Loucy (cell line): Measurements from ENCODE around the gene SOBP.

Experiments
- CTCF ChIP-seq: fragments of 200-600 bp; sonication (generic); conservative IDR thresholded peaks from 2 replicates; pipeline ENCODE4 v1.5.1; 2014; ENCODE audit warnings: mild to moderate bottlenecking, antibody characterized with exemption, low read length
- EZH2phosphoT487 ChIP-seq: fragments of 200-600 bp; IDR thresholded peaks from 2 replicates; pipeline ENCODE4 v1.6.1; 2018; ENCODE audit warnings: antibody characterized with exemption, mild to moderate bottlenecking, moderate library complexity, borderline replicate concordance

DNA sequence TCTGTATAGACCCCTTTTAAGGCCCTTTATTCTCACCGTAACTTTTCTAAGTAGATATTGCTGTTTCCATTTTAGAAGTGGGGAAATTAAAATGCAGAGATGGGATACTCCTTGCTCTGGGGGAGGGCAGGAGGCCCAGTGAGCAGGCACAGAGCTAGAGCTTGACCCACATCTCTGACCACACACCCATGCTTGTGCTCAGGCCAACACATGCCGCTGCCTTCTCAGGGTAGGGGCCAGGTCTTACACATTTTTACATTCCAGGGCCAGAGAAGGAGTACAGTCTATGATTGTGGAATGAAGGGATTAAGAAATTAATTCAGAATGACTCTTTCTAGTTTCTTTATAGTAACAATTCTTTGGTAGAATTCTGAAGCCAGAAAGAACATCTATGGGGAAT is 104.8 kb downstream of the SOBP start:
- no peak for TF ChIP-seq CTCF
- no peak for TF ChIP-seq EZH2phosphoT487
